Neural cell (in vitro differentiated cells): ENCODE results near the gene KIF24. TPM values are rescaled to one million over a fixed set of nuclear protein-coding genes. Genes with fewer than 3 reads are reported as not detected.
A peak's percentile ranks its signal among the peaks of the same experiment; 100 is the strongest.
"Not testable (repeated sequence)": the region's sequence is repeated elsewhere in the genome, so short reads cannot be mapped to it uniquely, and the experiment has no call there.

Experiments
- H2AFZ ChIP-seq: fragments of 200-600, 300-800 bp; sonication (generic), shearing (Covaris generic); 2 replicates; pipeline ENCODE4 v1.6.0; 2014; ENCODE audit warnings: low read depth, mild to moderate bottlenecking, antibody characterized with exemption, low read length, moderate library complexity
- H3F3A ChIP-seq: fragments of 200-600 bp; shearing (Covaris generic); 2 replicates; pipeline ENCODE4 v1.6.1; 2016; ENCODE audit warnings: mild to moderate bottlenecking, moderate library complexity, mixed read lengths, antibody characterized with exemption, low read length; ENCODE audit not compliant: insufficient read depth, poor library complexity, severe bottlenecking
- H3K27ac ChIP-seq: fragments of 200-600, 300-800 bp; sonication (generic), shearing (Covaris generic); 2 replicates; pipeline ENCODE4 v1.5.1; 2014; ENCODE audit warnings: mild to moderate bottlenecking, low read length, moderate library complexity
- H3K27me3 ChIP-seq: fragments of 300-800, 200-600 bp; sonication (generic), shearing (Covaris generic); 2 replicates; pipeline ENCODE4 v1.6.0; 2014; ENCODE audit warnings: mild to moderate bottlenecking, low read depth, low read length, moderate library complexity; ENCODE audit not compliant: insufficient read depth
- H3K36me3 ChIP-seq: fragments of 300-800, 200-600 bp; sonication (generic), shearing (Covaris generic); 2 replicates; pipeline ENCODE4 v1.5.1; 2014; ENCODE audit warnings: mild to moderate bottlenecking, antibody characterized with exemption, low read length, moderate library complexity; ENCODE audit not compliant: insufficient read depth
- H3K4me2 ChIP-seq: fragments of 300-800, 200-600 bp; sonication (generic), shearing (Covaris generic); 2 replicates; pipeline ENCODE4 v1.6.0; 2014; ENCODE audit warnings: mild to moderate bottlenecking, low read length
- H3K4me3 ChIP-seq: fragments of 300-800, 200-600 bp; sonication (generic), shearing (Covaris generic); 2 replicates; pipeline ENCODE4 v1.5.1; 2014; ENCODE audit warnings: mild to moderate bottlenecking, low read length, moderate library complexity
- H3K79me2 ChIP-seq: fragments of 200-600 bp; shearing (Covaris generic); replicated peaks from 2 replicates; pipeline ENCODE4 v1.6.0; 2014; ENCODE audit warnings: mild to moderate bottlenecking, low read length, moderate library complexity; ENCODE audit not compliant: insufficient read depth
- H3K9ac ChIP-seq: fragments of 300-800, 200-600 bp; sonication (generic), shearing (Covaris generic); 2 replicates; pipeline ENCODE4 v1.6.1; 2016; ENCODE audit warnings: mild to moderate bottlenecking, low read length, mixed read lengths
- H3K9me2 ChIP-seq: fragments of 200-600 bp; shearing (Covaris generic); 2 replicates; pipeline ENCODE4 v1.6.1; 2016; ENCODE audit warnings: mild to moderate bottlenecking, low read length, mixed read lengths; ENCODE audit not compliant: insufficient read depth
- H3K9me3 ChIP-seq: fragments of 200-600, 300-800 bp; sonication (generic), shearing (Covaris generic); 2 replicates; pipeline ENCODE4 v1.6.1; 2016; ENCODE audit warnings: mild to moderate bottlenecking, mixed run types, low read length, moderate library complexity, mixed read lengths
- H4K20me1 ChIP-seq: fragments of 200-600 bp; shearing (Covaris generic); 2 replicates; pipeline ENCODE4 v1.6.1; 2016; ENCODE audit warnings: mild to moderate bottlenecking, mixed run types; ENCODE audit not compliant: insufficient read depth
- CTCF ChIP-seq: fragments of 450-650 bp; IDR thresholded peaks from 2 replicates; pipeline ENCODE4 v1.5.1; 2014; ENCODE audit warnings: antibody characterized with exemption, mild to moderate bottlenecking, moderate library complexity; ENCODE audit not compliant: poor library complexity, severe bottlenecking
- EP300 ChIP-seq: fragments of 450-650 bp; conservative IDR thresholded peaks from 2 replicates; pipeline ENCODE4 v1.6.1; 2014; ENCODE audit warnings: antibody characterized with exemption, mild to moderate bottlenecking, moderate library complexity; ENCODE audit not compliant: poor library complexity, severe bottlenecking
- EZH2 ChIP-seq: fragments of 200-600, 300-800 bp; shearing (Covaris generic), sonication (generic); IDR thresholded peaks from 2 replicates; pipeline ENCODE4 v1.6.1; 2014; ENCODE audit warnings: antibody characterized with exemption, low read length, borderline replicate concordance, mild to moderate bottlenecking; ENCODE audit not compliant: insufficient read depth, poor library complexity, severe bottlenecking
- MXI1 ChIP-seq: fragments of 450-650 bp; conservative IDR thresholded peaks from 2 replicates; pipeline ENCODE4 v1.6.1; 2014; ENCODE audit warnings: antibody characterized with exemption, mild to moderate bottlenecking; ENCODE audit not compliant: poor library complexity, severe bottlenecking
- POLR2AphosphoS5 ChIP-seq: IDR thresholded peaks from 2 replicates; pipeline ENCODE4 v1.6.1; 2012
- RAD21 ChIP-seq: fragments of 450-650 bp; conservative IDR thresholded peaks from 2 replicates; pipeline ENCODE4 v1.6.1; 2014; ENCODE audit warnings: antibody characterized with exemption, mild to moderate bottlenecking, moderate library complexity
- SMC3 ChIP-seq: fragments of 450-650 bp; conservative IDR thresholded peaks from 2 replicates; pipeline ENCODE4 v1.6.1; 2014; ENCODE audit warnings: antibody characterized with exemption, mild to moderate bottlenecking, moderate library complexity; ENCODE audit not compliant: poor library complexity
- TAF1 ChIP-seq: IDR thresholded peaks from 2 replicates; pipeline ENCODE4 v1.6.1; 2012; ENCODE audit warnings: low read depth
- polyA plus RNA-seq: library from polyadenylated mRNA; depleted of rRNA; stranded (reverse); fragments of >200 nt; gene quantifications from 2 replicates; pipeline ENCODE4 v1.2.3, GENCODE V29; 2014
- TF ChIP-seq, protein P1 (sequence below): IDR thresholded peaks from 2 replicates; pipeline ENCODE4 v1.6.1; 2012; ENCODE audit warnings: borderline replicate concordance

Gene KIF24
- polyA plus RNA-seq, 1 donor from 2014 or later, result 0.19 TPM

- Histone ChIP-seq H3K36me3 (no peaks in the 10 kb centered on the region), H3K4me3 (no peak overlapping the region), H3K27ac (peak overlapping the region; percentile 80), H4K20me1 (no peaks in the 10 kb centered on the region), H2AFZ (peak overlapping the region; percentile 34), H3K4me2 (no peak overlapping the region), H3K79me2 (peaks cover 3% of the 10 kb centered on the region), H3K27me3 (no peaks in the 10 kb centered on the region), H3F3A (no peaks in the 10 kb centered on the region), H3K9me3 (no peaks in the 10 kb centered on the region), H3K9me2 (no peaks in the 10 kb centered on the region), H3K9ac (peak overlapping the region; percentile 44)
- TF ChIP-seq SMC3 (no peak), RAD21 (no peak), EP300 (no peak), CTCF (no peak), POLR2AphosphoS5 (no peak), MXI1 (no peak), TAF1 (no peak), EZH2 (no peak)
- TF ChIP-seq, protein P1, sequence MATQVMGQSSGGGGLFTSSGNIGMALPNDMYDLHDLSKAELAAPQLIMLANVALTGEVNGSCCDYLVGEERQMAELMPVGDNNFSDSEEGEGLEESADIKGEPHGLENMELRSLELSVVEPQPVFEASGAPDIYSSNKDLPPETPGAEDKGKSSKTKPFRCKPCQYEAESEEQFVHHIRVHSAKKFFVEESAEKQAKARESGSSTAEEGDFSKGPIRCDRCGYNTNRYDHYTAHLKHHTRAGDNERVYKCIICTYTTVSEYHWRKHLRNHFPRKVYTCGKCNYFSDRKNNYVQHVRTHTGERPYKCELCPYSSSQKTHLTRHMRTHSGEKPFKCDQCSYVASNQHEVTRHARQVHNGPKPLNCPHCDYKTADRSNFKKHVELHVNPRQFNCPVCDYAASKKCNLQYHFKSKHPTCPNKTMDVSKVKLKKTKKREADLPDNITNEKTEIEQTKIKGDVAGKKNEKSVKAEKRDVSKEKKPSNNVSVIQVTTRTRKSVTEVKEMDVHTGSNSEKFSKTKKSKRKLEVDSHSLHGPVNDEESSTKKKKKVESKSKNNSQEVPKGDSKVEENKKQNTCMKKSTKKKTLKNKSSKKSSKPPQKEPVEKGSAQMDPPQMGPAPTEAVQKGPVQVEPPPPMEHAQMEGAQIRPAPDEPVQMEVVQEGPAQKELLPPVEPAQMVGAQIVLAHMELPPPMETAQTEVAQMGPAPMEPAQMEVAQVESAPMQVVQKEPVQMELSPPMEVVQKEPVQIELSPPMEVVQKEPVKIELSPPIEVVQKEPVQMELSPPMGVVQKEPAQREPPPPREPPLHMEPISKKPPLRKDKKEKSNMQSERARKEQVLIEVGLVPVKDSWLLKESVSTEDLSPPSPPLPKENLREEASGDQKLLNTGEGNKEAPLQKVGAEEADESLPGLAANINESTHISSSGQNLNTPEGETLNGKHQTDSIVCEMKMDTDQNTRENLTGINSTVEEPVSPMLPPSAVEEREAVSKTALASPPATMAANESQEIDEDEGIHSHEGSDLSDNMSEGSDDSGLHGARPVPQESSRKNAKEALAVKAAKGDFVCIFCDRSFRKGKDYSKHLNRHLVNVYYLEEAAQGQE, result no peak
Measured at GRCh38 chr9:34311499-34312185, 17.4 kb downstream of the KIF24 start.

DNA sequence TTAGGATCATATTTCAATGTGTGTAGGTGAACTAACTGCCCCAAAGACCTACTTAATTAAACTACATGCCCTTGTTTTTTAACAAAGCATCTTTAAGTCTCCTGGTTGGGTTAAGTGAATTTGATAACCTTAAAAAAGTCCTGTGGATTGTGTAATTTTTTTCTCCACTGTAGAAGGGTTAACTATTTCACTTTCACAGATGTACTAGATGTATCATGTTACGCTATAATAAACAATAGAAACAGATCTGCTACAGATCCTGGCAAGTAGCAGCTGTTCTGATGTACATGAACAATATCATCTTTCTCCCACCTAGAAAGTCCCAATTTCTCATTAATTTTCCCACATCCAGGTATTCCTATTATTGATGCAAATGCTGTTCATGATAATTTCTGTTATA is 18.9 kb downstream of the KIF24 start:
- H3K36me3 ChIP-seq, result no peaks in the 10 kb centered on the region
- no peak for TF ChIP-seq CTCF
- peak overlapping the region; percentile 34 for H2AFZ ChIP-seq
- H3K9me3 ChIP-seq, result no peaks in the 10 kb centered on the region
- no peaks in the 10 kb centered on the region for H3K9me2 ChIP-seq
- H4K20me1 ChIP-seq, result no peaks in the 10 kb centered on the region
- no peak overlapping the region for H3K4me2 ChIP-seq
- peaks cover 3% of the 10 kb centered on the region for H3K79me2 ChIP-seq
- peak overlapping the region; percentile 80 for H3K27ac ChIP-seq
- H3F3A ChIP-seq, result no peaks in the 10 kb centered on the region
- peak overlapping the region; percentile 44 for H3K9ac ChIP-seq
- H3K4me3 ChIP-seq, result no peak overlapping the region
- H3K27me3 ChIP-seq, result no peaks in the 10 kb centered on the region

DNA sequence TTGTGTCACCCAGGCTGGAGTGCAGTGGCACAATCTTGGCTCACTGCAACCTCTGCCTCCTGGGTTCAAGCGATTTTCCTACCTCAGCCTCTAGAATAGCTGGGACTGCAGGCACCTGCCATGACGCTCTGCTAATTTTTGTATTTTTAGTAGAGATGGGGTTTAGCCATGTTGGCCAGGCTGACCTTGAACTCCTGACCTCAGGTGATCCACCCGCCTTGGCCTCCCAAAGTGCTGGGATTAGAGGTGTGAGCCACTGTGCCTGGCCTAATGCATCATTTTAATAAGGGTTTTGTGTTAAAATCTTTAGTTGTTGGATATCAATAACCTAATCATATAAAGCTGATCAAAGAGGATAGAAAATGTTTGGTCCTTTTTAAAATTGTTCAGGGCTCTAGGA is 20.8 kb downstream of the KIF24 start:
- not testable (repeated sequence) for H3K36me3 ChIP-seq, H3K9me2 ChIP-seq, H3K27me3 ChIP-seq, H3K9ac ChIP-seq, H3K4me2 ChIP-seq, H3K4me3 ChIP-seq, H3K27ac ChIP-seq, H2AFZ ChIP-seq, H3K9me3 ChIP-seq, H3F3A ChIP-seq, H3K79me2 ChIP-seq, H4K20me1 ChIP-seq

DNA sequence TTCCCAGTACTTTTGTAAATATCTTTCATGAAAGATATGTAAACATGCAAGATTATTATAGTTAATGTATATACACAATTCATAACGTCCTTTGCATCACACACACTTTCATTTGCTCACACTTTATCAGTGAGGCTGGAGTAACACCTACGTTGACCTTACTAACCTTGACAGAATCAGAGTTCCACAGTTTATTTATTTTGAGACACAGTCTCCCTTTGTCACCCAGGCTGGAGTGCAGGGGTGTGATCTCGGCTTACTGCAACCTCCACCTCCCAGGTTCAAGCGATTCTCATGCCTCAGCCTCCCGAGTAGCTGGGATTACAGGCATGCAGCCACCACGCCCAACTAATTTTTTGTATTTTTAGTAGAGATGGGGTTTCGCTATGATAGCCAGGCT is 28.0 kb downstream of the KIF24 start:
- not testable (repeated sequence) for H3K9ac ChIP-seq, H2AFZ ChIP-seq, H3F3A ChIP-seq, H4K20me1 ChIP-seq, H3K4me3 ChIP-seq, H3K79me2 ChIP-seq, H3K27ac ChIP-seq, H3K9me3 ChIP-seq, H3K27me3 ChIP-seq, H3K9me2 ChIP-seq, H3K36me3 ChIP-seq, H3K4me2 ChIP-seq
